OCI-LY7 (cell line): Measurements from ENCODE around the gene TC2N. TPM values are rescaled to one million over a fixed set of nuclear protein-coding genes. Genes with fewer than 3 reads are reported as not detected.

Experiments
- BruUV-seq: library from RNA; stranded (reverse); fragments of 400-500 nt; replicated peaks from 2 replicates; lab custom pipeline; 2021; lab: Mats Ljungman, UMichigan
- CTCF ChIA-PET: fragments of 300-600 bp; sonication (Branson Sonifier 250); formaldehyde crosslinking; loops from one replicate; lab custom pipeline; 2022; ENCODE audit warnings: antibody characterized with exemption; ENCODE audit not compliant: unreplicated experiment; lab: Charles Lee
- POLR2A ChIA-PET: fragments of 300-600 bp; sonication (Branson Sonifier 250); formaldehyde crosslinking; loops from one replicate; lab custom pipeline; 2022; ENCODE audit warnings: antibody characterized with exemption; lab: Charles Lee
- DNase-seq: peaks from one replicate; pipeline ENCODE4 v3.0.0-alpha.2; 2015; ENCODE audit warnings: low spot score
- H2AFZ ChIP-seq: fragments of 200-600 bp; sonication (generic), shearing (Covaris generic); 2 replicates; pipeline ENCODE4 v1.6.1; 2014; ENCODE audit warnings: mild to moderate bottlenecking, antibody characterized with exemption, low read length, moderate library complexity
- H3K27ac ChIP-seq: fragments of 200-600 bp; sonication (generic); 2 replicates; pipeline ENCODE4 v1.5.1; 2014; ENCODE audit warnings: mixed run types, low read depth, mild to moderate bottlenecking, moderate library complexity, low read length, inconsistent platforms; ENCODE audit not compliant: poor library complexity, severe bottlenecking
- H3K36me3 ChIP-seq: fragments of 200-600 bp; sonication (generic); 2 replicates; pipeline ENCODE4 v1.6.1; 2014; ENCODE audit warnings: mild to moderate bottlenecking, antibody characterized with exemption, low read length, moderate library complexity, mixed read lengths; ENCODE audit not compliant: insufficient read depth
- H3K4me1 ChIP-seq: fragments of 200-600 bp; sonication (generic); 2 replicates; pipeline ENCODE4 v1.5.1; 2014; ENCODE audit warnings: mild to moderate bottlenecking, low read length; ENCODE audit not compliant: insufficient read depth, poor library complexity, severe bottlenecking
- H3K4me2 ChIP-seq: fragments of 200-600 bp; sonication (generic); 2 replicates; pipeline ENCODE4 v1.6.1; 2014; ENCODE audit warnings: mild to moderate bottlenecking, low read length
- H3K4me3 ChIP-seq: fragments of 200-600 bp; sonication (generic); 2 replicates; pipeline ENCODE4 v1.5.1; 2014; ENCODE audit warnings: mild to moderate bottlenecking, low read depth, low read length; ENCODE audit not compliant: poor library complexity, severe bottlenecking
- H3K79me2 ChIP-seq: fragments of 200-600 bp; sonication (generic); 2 replicates; pipeline ENCODE4 v1.6.1; 2016; ENCODE audit warnings: low read depth, mild to moderate bottlenecking, low read length, moderate library complexity, mixed read lengths; ENCODE audit not compliant: insufficient read depth
- H3K9me2 ChIP-seq: fragments of 200-600 bp; sonication (generic); 2 replicates; pipeline ENCODE4 v1.6.1; 2016; ENCODE audit warnings: mild to moderate bottlenecking, low read length, mixed read lengths; ENCODE audit not compliant: insufficient read depth
- H3K9me3 ChIP-seq: fragments of 200-600 bp; sonication (generic); 2 replicates; pipeline ENCODE4 v1.6.1; 2014; ENCODE audit warnings: mild to moderate bottlenecking, mixed run types, low read length, mixed read lengths
- H4K20me1 ChIP-seq: fragments of 200-600 bp; sonication (generic); 2 replicates; pipeline ENCODE4 v1.6.1; 2014; ENCODE audit warnings: mild to moderate bottlenecking, antibody characterized with exemption, low read length, moderate library complexity, mixed read lengths; ENCODE audit not compliant: insufficient read depth
- CTCF ChIP-seq: fragments of 200-600 bp; sonication (generic); conservative IDR thresholded peaks from 2 replicates; pipeline ENCODE4 v1.5.1; 2014; ENCODE audit warnings: mild to moderate bottlenecking, antibody characterized with exemption, low read length, moderate library complexity, mixed read lengths
- EZH2phosphoT487 ChIP-seq: fragments of 200-600 bp; sonication (generic); IDR thresholded peaks from 2 replicates; pipeline ENCODE4 v1.6.1; 2018; ENCODE audit warnings: low read depth, borderline replicate concordance, mild to moderate bottlenecking, mixed run types, antibody characterized with exemption, low read length, moderate library complexity, mixed read lengths
- intact Hi-C: fragments of 100-400 bp; cut with micrococcal nuclease; formaldehyde crosslinking; loops from one replicate; pipeline ENCODE4 v1.10.0; 2022; ENCODE audit not compliant: unreplicated experiment
- total RNA-seq, 2 experiments: library from RNA; depleted of rRNA in 1 of 2; stranded (reverse); fragments of >200 nt in 1 of 2; shearing (Covaris generic) in 1 of 2; gene quantifications; 2 replicates each; pipeline ENCODE4 v1.2.3, GENCODE V29; 2014 to 2022

TC2N gene
- total RNA-seq, 2 experiments from 2014 or later, result 0.57 TPM; not detected in 1

GRCh38 chr14:91839749-91840148 lies 27.6 kb downstream of the TC2N start:
- CTCF ChIA-PET, result interaction anchor here (0.6 kb wide), 1 partner anchor 34 kb away, joined by 3 read pairs; no protein-coding TSS in a partner anchor
- POLR2A ChIA-PET, result interaction anchor here (0.5 kb wide), 1 partner anchor 21 kb away, joined by 3 read pairs; no protein-coding TSS in a partner anchor
- intact Hi-C loops, result no loop called here
- H3K27ac ChIP-seq, result no peak overlapping the region
- H3K9me2 ChIP-seq, result no peaks in the 10 kb centered on the region
- no peaks in the 10 kb centered on the region for H3K79me2 ChIP-seq
- no peaks in the 10 kb centered on the region for H3K36me3 ChIP-seq
- DNase-seq, result peak; percentile 60
- no peak overlapping the region for H2AFZ ChIP-seq
- no peaks in the 10 kb centered on the region for H3K9me3 ChIP-seq
- no peak overlapping the region for H3K4me2 ChIP-seq
- peaks cover 9% of the 10 kb centered on the region for H3K4me1 ChIP-seq
- TF ChIP-seq EZH2phosphoT487 (no peak), CTCF (no peak)
- H4K20me1 ChIP-seq, result no peaks in the 10 kb centered on the region
- no peak overlapping the region for H3K4me3 ChIP-seq
- BruUV-seq, result no TSS peak

GRCh38 chr14:91837076-91837475 lies 30.3 kb downstream of the TC2N start:
- no peak for DNase-seq
- H3K36me3 ChIP-seq, result no peaks in the 10 kb centered on the region
- CTCF ChIA-PET, result no interaction called here
- no peaks in the 10 kb centered on the region for H3K9me3 ChIP-seq
- peaks cover 9% of the 10 kb centered on the region for H3K4me1 ChIP-seq
- H3K79me2 ChIP-seq, result no peaks in the 10 kb centered on the region
- POLR2A ChIA-PET, result no interaction called here
- no TSS peak for BruUV-seq
- peak overlapping the region; percentile 36 for H3K4me3 ChIP-seq
- H2AFZ ChIP-seq, result no peak overlapping the region
- no peaks in the 10 kb centered on the region for H4K20me1 ChIP-seq
- no peak overlapping the region for H3K27ac ChIP-seq
- no peak for TF ChIP-seq EZH2phosphoT487
- H3K4me2 ChIP-seq, result peak overlapping the region; percentile 39; the same call in 1 of the 2 replicates
- H3K9me2 ChIP-seq, result no peaks in the 10 kb centered on the region
- intact Hi-C loops, result no loop called here

GRCh38 chr14:91835920-91836843 lies 31.2 kb downstream of the TC2N start:
- Histone ChIP-seq H3K4me2 (peak overlapping the region; percentile 39; the same call in 1 of the 2 replicates), H2AFZ (no peak overlapping the region), H3K27ac (no peak overlapping the region), H3K79me2 (no peaks in the 10 kb centered on the region), H3K4me1 (peaks cover 9% of the 10 kb centered on the region), H3K4me3 (peak overlapping the region; percentile 36), H4K20me1 (no peaks in the 10 kb centered on the region), H3K36me3 (no peaks in the 10 kb centered on the region), H3K9me3 (no peaks in the 10 kb centered on the region), H3K9me2 (no peaks in the 10 kb centered on the region)
- intact Hi-C loops, result no loop called here
- ChIA-PET CTCF (no interaction called here), POLR2A (interaction anchor here (0.5 kb wide), 1 partner anchor 1227 kb away, joined by 4 read pairs; no protein-coding TSS in a partner anchor)
- peak; percentile 8 for DNase-seq
- no TSS peak for BruUV-seq
- TF ChIP-seq CTCF (no peak), EZH2phosphoT487 (no peak)
